Measurements from ENCODE around the gene ZC3H7A.

Gene ZC3H7A

GRCh38 chr16:11779074-11779473 is 18.0 kb downstream of the ZC3H7A start:
- no peak for DNase-seq (ENCODE audit: low read depth, low spot score)

- no peak for DNase-seq (ENCODE audit: low read depth, low spot score)
Measured at GRCh38 chr16:11774065-11774626, 22.9 kb downstream of the ZC3H7A start.

GRCh38 chr16:11768849-11769248 is 28.2 kb downstream of the ZC3H7A start:
- no peak for DNase-seq (ENCODE audit: low read depth, low spot score)

- DNase-seq (ENCODE audit: low read depth, low spot score): no peak
Measured at GRCh38 chr16:11762431-11762830, 34.6 kb downstream of the ZC3H7A start.

DNA sequence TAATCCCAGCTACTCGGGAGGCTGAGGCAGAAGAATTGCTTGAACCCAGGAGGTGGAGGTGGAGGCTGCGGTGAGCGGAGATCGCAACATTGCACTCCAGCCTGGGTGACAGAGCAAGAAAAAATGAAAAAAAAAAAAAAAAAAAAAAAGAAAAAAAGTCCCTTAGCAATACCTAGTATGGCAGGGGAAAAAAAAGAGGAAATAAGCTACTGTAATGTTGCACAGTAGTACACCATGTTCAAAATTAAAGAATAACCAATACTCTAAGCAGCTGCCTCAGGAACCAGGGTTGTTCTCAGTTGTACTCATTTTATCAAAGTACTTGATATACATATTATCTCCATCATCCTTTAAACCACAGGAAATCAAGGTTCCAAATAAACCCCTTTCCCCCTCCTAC is 37.1 kb downstream of the ZC3H7A start:
- no peak for DNase-seq (ENCODE audit: low read depth, low spot score)

DNA sequence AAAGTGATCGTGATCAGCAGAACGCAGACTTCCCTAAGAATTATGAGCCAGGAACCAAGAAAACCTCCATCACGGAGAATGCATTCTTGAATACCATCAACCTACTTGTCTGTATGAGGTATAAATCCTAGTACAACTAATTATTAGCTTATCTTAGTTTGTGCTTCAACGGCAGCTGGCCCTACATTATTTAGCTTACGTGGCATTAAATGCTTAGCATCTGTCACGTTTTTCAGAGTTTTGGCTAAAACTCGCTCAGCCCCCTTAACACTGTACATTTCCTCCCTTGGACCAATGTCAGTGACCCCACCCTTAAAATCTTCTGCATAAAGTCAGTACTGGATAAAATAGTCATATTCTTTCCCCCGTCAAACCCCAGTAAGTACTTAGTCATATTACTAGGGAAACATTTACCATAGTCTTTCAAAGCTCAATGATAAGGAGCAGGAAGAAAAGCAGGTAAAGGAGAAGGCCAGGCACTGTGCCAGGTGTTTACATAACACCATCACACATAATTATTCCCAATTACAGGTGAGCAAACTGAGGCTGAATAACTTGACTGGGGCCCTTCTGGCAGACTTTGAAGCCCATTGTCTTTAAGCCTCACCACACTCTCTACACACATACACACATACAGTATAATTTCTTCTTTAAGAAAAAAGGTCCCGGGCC is 37.8 kb downstream of the ZC3H7A start:
- no peak for DNase-seq (ENCODE audit: low read depth, low spot score)

DNA sequence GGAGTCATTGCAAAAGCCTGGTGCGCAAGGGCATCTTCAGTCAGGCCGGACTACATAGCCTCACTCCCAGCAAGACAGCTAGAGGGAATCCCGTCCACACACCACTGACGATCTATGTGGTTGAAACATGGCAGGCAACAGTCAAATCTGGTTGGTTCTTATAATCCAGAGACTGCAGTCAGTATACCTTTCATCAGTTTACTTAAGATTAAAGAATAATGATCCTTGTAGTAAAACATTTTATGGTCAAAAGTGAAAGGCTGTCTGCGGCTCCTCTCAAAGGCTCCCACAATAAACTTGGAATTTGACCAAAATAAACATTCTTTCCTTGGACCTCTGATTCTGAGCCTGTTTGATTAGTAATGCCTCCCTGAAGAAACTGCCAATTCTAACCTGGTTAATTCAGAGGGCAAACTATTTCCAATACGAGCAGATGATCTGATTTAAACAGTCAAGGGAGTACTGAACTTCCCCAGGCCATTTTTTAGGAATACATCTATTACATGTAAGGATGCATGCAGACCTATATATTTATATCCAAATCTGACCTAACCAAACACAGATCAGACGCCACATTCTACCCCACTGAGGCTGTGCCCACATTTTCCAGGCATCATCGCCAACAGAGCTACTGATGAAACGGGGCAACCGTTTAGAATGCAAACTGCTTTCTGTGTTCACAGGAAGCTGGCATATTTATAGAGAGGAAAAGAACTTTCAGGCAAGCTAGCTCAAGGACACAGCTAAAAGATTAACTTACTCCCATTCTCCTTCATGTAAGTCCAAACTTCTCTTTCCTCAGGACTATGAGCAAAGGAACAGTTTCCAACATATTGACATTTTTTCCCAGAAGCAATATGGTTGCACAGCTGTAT is 39.1 kb downstream of the ZC3H7A start:
- DNase-seq (ENCODE audit: low read depth, low spot score): no peak

DNA sequence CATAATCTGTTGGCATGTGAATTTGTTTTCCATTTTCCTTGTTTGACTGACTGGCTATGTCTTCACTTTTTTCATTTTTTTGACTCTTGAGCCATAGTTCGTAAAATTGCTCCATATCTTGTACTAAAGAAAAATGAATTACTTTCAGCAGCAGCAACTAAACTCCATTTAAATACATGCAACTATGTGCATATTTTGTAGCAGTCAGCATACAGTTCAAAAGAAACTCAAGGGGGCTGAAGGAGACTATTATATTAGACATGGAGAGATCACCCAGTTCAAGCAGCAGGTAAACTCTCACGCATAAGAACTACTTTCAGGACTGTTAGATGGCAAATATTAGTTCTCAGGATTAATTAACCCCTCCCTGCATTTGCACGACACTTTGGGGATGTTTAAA is 40.8 kb downstream of the ZC3H7A start:
- no peak for DNase-seq (ENCODE audit: low read depth, low spot score)

DNA sequence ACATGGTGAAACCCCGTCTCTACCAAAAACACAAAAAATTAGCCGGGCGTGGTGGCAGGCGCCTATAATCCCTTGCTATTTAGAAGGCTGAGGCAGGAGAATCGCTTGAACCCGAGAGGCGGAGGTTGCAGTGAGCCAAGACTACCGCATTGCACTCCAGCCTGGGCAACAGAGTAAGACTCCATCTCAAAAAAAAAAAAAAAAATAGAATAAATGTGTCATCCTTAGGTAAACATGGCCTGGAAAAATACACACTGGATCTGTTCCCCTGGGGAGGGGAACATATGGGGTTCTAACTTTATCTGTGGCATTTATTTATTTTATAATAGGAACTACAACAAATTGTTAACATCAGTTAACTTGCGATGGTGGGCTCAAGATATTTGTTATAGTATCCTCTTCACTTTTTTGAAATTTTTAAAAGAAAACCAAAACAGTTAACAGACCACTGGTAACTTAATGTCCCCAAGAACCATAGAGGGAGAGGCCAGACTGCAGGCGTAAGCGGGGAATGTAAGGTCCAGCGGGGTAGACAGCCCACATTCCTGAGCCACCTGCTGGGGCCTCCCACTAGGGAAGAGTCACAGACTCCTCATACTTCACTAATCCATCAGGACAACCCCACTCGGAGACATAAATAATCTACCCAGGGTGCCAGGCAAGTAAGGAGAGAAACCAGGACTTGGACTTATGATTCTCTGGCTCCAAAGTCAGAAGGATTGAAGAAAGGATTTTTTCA is 41.9 kb downstream of the ZC3H7A start:
- no peak for DNase-seq (ENCODE audit: low read depth, low spot score)

GRCh38 chr16:11752856-11753255 is 44.2 kb downstream of the ZC3H7A start:
- no peak for DNase-seq (ENCODE audit: low read depth, low spot score)

GRCh38 chr16:11750056-11750455 is 47.0 kb downstream of the ZC3H7A start:
- DNase-seq (ENCODE audit: low read depth, low spot score): no peak

GRCh38 chr16:11748404-11749254 is 48.4 kb downstream of the ZC3H7A start:
- no peak for DNase-seq (ENCODE audit: low read depth, low spot score)

DNA sequence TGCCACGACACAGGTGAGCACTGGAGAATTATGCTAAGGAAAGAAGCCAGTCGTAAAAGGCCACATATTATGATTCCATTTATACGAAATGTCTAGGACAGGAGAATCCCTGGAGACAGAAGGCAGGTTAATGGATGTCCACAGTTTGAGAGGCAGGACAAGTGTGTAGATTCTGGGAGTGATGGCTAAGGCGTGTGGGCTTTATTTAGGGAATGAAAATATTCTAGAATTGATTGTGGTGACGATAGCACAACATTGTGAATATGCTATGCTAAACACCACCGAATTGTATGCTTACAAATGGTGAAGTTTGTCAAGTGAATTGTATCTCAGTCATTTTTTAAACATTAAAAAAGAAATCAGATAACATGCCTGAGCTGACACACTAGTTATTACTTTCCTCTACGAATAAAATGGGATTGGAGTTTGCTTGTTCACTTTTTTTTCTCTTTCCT is 49.1 kb downstream of the ZC3H7A start:
- no peak for DNase-seq (ENCODE audit: low read depth, low spot score)

DNA sequence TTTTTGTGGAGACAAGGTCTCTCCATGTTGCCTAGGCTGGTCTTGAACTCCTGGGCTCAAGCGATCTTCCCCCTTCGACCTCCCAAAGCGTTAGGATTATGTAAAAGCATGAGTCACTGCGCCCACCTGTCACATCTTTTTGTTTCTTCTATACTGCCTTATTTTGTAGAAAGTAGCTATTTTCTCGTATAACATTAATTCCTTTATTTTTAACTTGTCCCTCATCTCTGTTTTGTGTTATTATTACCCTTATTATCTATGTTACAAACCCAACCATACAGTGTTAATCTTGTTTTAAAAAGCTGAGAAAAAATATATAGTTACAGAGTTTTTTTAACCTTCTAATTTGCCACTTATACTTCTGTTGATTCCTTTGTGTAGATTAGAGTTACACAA is 53.0 kb downstream of the ZC3H7A start:
- no peak for DNase-seq (ENCODE audit: low read depth, low spot score)

GRCh38 chr16:11743308-11744074 is 53.6 kb downstream of the ZC3H7A start:
- DNase-seq (ENCODE audit: low read depth, low spot score): no peak

- peak; percentile 97 for DNase-seq (ENCODE audit: low read depth, low spot score)
Measured at GRCh38 chr16:11742536-11743307, 54.3 kb downstream of the ZC3H7A start, which contains the start of gene TXNDC11. TSS of gene TXNDC11 (minus strand) at chr16:11742857. CDS start at chr16:11742730, 127 bp downstream.

GRCh38 chr16:11742093-11742535 is 54.9 kb downstream of the ZC3H7A start:
- DNase-seq (ENCODE audit: low read depth, low spot score): no peak

DNA sequence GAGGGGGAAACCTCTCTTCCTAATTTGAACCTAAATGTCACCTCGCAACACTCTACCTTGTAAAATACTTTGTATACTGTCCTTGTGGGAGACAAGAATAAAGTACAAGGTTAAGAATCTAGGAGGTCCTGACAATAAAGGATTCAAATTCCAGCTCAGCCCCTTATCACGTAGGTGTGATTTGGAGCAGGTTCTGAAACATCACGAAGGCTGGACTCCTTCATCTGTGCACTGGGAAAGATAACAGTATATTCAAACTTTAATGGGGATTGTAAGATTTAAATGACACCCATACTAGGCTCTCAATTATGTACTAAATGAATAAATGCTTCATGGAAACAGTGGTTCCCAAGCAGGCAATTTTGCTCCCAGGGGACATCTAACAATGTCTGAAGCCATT is 56.5 kb downstream of the ZC3H7A start:
- DNase-seq (ENCODE audit: low read depth, low spot score): no peak
